B cell (primary cell): ENCODE data around the gene MAP1B. TPM values are rescaled to one million over a fixed set of nuclear protein-coding genes. Genes with fewer than 3 reads are reported as not detected.

Source experiments
- ATAC-seq: fragments of 200-7000 bp; cut with Tn5 transposase; one replicate; pipeline ENCODE4 v1.10.0; 2021; ENCODE audit warnings: low read depth, mild to moderate bottlenecking, moderate number of reproducible peaks, moderate library complexity
- CTCF ChIA-PET: fragments of 350-600 bp; sonication (Branson Sonifier 250); formaldehyde crosslinking; loops from one replicate; lab custom pipeline; 2021; ENCODE audit warnings: antibody characterized with exemption, inconsistent platforms; lab: Charles Lee
- POLR2A ChIA-PET: fragments of 350-600 bp; sonication (Branson Sonifier 250); formaldehyde crosslinking; loops from one replicate; lab custom pipeline; 2021; ENCODE audit warnings: antibody characterized with exemption; lab: Charles Lee
- DNase-seq: peaks from one replicate; pipeline ENCODE4 v3.0.0; 2013
- H2AFZ ChIP-seq: 2 replicates; pipeline ENCODE4 v1.6.1; 2012; ENCODE audit warnings: mild to moderate bottlenecking, low read depth, low read length; ENCODE audit not compliant: insufficient read depth, poor library complexity, severe bottlenecking
- H3K27ac ChIP-seq, 2 donors: 1 replicate in 1 of 2; 2 replicates in 1 of 2; pipeline ENCODE4 v1.5.1; 2012 to 2013; ENCODE audit warnings: low read length in 2 of 2, mild to moderate bottlenecking in 2 of 2, moderate library complexity in 1 of 2
- H3K27me3 ChIP-seq, 4 experiments: fragments of 200-600 bp in 1 of 4; sonication (generic) in 1 of 4; replicated peaks in 1 of 4; 1 replicate in 2 of 4; 2 replicates in 2 of 4; pipeline versions ENCODE4 v1.6.1 to v1.7.0; 2013 to 2016; ENCODE audit warnings: low read length in 3 of 4, mild to moderate bottlenecking in 2 of 4, mixed read lengths in 1 of 4, moderate library complexity in 1 of 4; ENCODE audit not compliant: insufficient read depth in 4 of 4, control insufficient read depth in 3 of 4; ENCODE audit errors: control extremely low read depth in 1 of 4
- H3K36me3 ChIP-seq, 2 experiments: replicated peaks in 1 of 2; 1 replicate in 1 of 2; 2 replicates in 1 of 2; pipeline versions ENCODE4 v1.6.1 to v1.7.1; 2013; ENCODE audit warnings: low read length in 1 of 2; ENCODE audit not compliant: insufficient read depth in 2 of 2, control insufficient read depth in 1 of 2; ENCODE audit errors: control extremely low read depth in 1 of 2, extremely low read depth in 1 of 2
- H3K4me1 ChIP-seq, 2 donors: fragments of 200-600 bp in 1 of 2; sonication (generic) in 1 of 2; 1 replicate in 1 of 2; 2 replicates in 1 of 2; pipeline versions ENCODE4 v1.5.1 to v1.6.1; 2013 to 2017; ENCODE audit warnings: low read length in 2 of 2; ENCODE audit not compliant: control insufficient read depth in 2 of 2, insufficient read depth in 2 of 2
- H3K4me2 ChIP-seq: replicated peaks from 2 replicates; pipeline ENCODE3; 2012; ENCODE audit warnings: mild to moderate bottlenecking, low read depth, low read length; ENCODE audit not compliant: poor library complexity, severe bottlenecking
- H3K4me3 ChIP-seq, 5 experiments: fragments of 200-600 bp in 1 of 5; sonication (generic) in 1 of 5; 1 replicate in 3 of 5; 2 replicates in 2 of 5; pipeline versions ENCODE4 v1.5.1 to v1.7.0; 2011 to 2016; ENCODE audit warnings: low read length in 4 of 5, mild to moderate bottlenecking in 4 of 5, low read depth in 2 of 5, control low read depth in 1 of 5, moderate library complexity in 1 of 5; ENCODE audit not compliant: insufficient read depth in 1 of 5; ENCODE audit errors: control extremely low read depth in 1 of 5, extremely low read depth in 1 of 5
- H3K79me2 ChIP-seq: fragments of 200-600 bp; sonication (generic); one replicate; pipeline ENCODE4 v1.6.0; 2016; ENCODE audit warnings: low read length; ENCODE audit not compliant: control insufficient read depth, insufficient read depth
- H3K9ac ChIP-seq: fragments of 200-600 bp; sonication (generic); 2 replicates; pipeline ENCODE4 v1.6.1; 2017; ENCODE audit warnings: mild to moderate bottlenecking, low read length, moderate library complexity
- H3K9me3 ChIP-seq, 3 donors: one replicate each; pipeline versions ENCODE4 v1.6.1 to v1.7.1; 2013; ENCODE audit warnings: low read length in 2 of 3; ENCODE audit not compliant: control insufficient read depth in 2 of 3, insufficient read depth in 1 of 3; ENCODE audit errors: control extremely low read depth in 1 of 3
- H4K20me1 ChIP-seq: 2 replicates; pipeline ENCODE4 v1.6.0; 2012; ENCODE audit warnings: mild to moderate bottlenecking, low read length; ENCODE audit not compliant: insufficient read depth, control insufficient read depth, poor library complexity, severe bottlenecking
- H3K27ac Mint-ChIP-seq: one replicate; pipeline ENCODE4 v1.8.0; 2021; ENCODE audit warnings: mixed read lengths
- H3K27me3 Mint-ChIP-seq: one replicate; pipeline ENCODE4 v1.8.0; 2021; ENCODE audit warnings: mixed read lengths
- H3K4me1 Mint-ChIP-seq: one replicate; pipeline ENCODE4 v1.8.0; 2021; ENCODE audit warnings: mixed read lengths
- H3K4me3 Mint-ChIP-seq: one replicate; pipeline ENCODE4 v1.8.0; 2021; ENCODE audit warnings: mixed read lengths
- H3K9me3 Mint-ChIP-seq: one replicate; pipeline ENCODE4 v1.8.0; 2022; ENCODE audit warnings: mixed read lengths; ENCODE audit not compliant: insufficient read depth
- EZH2 ChIP-seq: IDR thresholded peaks from 2 replicates; pipeline ENCODE4 v1.6.1; 2012; ENCODE audit warnings: borderline replicate concordance, low read depth, mild to moderate bottlenecking, moderate library complexity, low read length; ENCODE audit not compliant: insufficient read depth, poor library complexity, severe bottlenecking
- WGBS: methylation state at CpG from one replicate; pipeline ENCODE4 v1.1.5; 2013; ENCODE audit warnings: missing lambda C conversion rate; ENCODE audit not compliant: insufficient coverage; 5-methylcytosine and 5-hydroxymethylcytosine counted together
- intact Hi-C: fragments of 100-400 bp; cut with micrococcal nuclease; formaldehyde crosslinking; loops from one replicate; pipeline ENCODE4 v1.10.0; 2022
- polyA plus RNA-seq: library from polyadenylated mRNA; depleted of rRNA; stranded (reverse); fragments of >200 nt; gene quantifications from 2 replicates; pipeline ENCODE4 v1.2.3, GENCODE V29; 2012
- total RNA-seq, 2 donors: library from RNA; stranded (reverse); fragments of 120-200 nt in 1 of 2; gene quantifications; 1 replicate in 1 of 2; 2 replicates in 1 of 2; pipeline versions ENCODE4 v1.2.3 to v1.2.4, GENCODE V29; 2013 to 2022
- TF ChIP-seq, protein P1 (sequence below): fragments of 200-600 bp; IDR thresholded peaks from one replicate; pipeline ENCODE4 v1.8.0; 2022; ENCODE audit warnings: antibody characterized with exemption, mild to moderate bottlenecking

MAP1B gene
- total and polyA plus RNA-seq, 2 donors (not counting 1 experiment from before 2014, with no cell fraction given): 0.15 TPM; not detected in 1

DNA sequence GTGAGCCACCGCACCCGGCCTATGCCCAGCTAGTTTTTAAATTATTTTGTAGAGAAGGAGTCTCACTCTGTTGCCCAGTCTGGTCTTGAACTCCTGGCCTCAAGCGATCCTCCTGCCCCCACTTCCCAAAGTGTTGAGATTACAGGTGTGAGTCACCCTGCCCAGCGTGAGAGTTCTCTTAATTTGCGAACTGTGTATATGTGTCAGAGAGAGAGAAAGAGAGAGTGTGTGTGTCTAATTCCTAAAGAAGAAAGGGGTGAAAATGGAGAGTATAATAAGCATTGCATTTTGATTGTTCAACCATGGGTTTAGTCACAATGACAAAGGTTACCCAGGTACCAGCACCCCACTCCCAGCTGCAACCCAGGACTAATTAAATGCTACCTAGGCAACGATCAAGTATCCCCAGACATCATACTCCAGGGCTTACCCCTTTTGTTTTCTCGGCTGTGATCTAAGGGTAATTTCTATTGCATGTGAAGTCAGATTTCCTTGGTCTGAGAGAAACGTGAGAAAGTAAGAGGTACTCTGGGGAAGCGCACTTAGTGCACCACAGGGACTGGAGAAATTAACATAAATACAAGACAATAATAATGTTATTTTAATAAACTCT lies 16.6 kb downstream of the MAP1B start:
- no peak overlapping the region for H3K4me3 Mint-ChIP-seq
- CTCF ChIA-PET: no interaction called here
- no peak overlapping the region for H2AFZ ChIP-seq

DNA sequence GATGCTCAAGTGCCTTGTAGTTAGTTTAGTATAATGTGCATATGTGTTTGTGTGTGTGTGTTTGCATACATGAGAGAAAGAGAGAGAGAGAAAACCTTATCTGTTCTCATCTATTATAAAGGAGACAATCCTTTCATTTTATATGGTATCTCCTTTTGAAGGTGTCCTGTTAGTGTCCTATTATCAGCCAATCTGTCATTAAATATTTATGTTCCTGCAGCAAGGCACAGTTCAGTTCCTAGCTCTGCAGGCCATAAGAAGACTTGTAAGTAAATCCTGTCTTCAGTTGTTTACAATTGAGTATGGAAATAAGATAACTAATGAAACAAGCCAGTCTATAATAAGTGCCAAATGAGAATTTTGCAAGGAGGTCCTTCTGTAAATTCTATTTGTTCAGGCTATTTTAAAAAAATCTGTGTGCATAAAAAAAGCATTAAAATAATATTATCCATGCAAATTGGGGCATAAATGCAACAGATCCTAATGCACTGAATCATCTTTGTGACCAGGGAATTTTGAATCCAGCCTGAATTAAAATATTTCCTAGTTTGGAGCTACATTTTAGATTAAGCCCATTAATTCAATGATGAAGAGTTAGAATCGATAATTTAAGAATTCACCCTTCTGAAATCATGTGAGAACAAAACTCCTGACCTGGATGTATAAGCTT lies 18.1 kb downstream of the MAP1B start:
- DNase-seq (no peak), ATAC-seq (no peak)
- Mint-ChIP-seq H3K27me3 (peaks cover 48% of the 10 kb centered on the region), H3K9me3 (no peaks in the 10 kb centered on the region), H3K27ac (no peak overlapping the region), H3K4me1 (no peaks in the 10 kb centered on the region), H3K4me3 (no peak overlapping the region)
- Histone ChIP-seq H3K4me3 (no peak overlapping the region), H4K20me1 (no peaks in the 10 kb centered on the region), H3K4me2 (no peak overlapping the region), H3K9ac (no peak overlapping the region), H3K27me3 (peaks cover 0 to 4% (median 0%) of the 10 kb centered on the region in 4 experiments), H3K27ac (no peak overlapping the region), H2AFZ (no peak overlapping the region), H3K79me2 (no peaks in the 10 kb centered on the region), H3K36me3 (no peaks in the 10 kb centered on the region), H3K4me1 (no peaks in the 10 kb centered on the region), H3K9me3 (no peaks in the 10 kb centered on the region)
- CTCF ChIA-PET: no interaction called here
- TF ChIP-seq, protein P1, sequence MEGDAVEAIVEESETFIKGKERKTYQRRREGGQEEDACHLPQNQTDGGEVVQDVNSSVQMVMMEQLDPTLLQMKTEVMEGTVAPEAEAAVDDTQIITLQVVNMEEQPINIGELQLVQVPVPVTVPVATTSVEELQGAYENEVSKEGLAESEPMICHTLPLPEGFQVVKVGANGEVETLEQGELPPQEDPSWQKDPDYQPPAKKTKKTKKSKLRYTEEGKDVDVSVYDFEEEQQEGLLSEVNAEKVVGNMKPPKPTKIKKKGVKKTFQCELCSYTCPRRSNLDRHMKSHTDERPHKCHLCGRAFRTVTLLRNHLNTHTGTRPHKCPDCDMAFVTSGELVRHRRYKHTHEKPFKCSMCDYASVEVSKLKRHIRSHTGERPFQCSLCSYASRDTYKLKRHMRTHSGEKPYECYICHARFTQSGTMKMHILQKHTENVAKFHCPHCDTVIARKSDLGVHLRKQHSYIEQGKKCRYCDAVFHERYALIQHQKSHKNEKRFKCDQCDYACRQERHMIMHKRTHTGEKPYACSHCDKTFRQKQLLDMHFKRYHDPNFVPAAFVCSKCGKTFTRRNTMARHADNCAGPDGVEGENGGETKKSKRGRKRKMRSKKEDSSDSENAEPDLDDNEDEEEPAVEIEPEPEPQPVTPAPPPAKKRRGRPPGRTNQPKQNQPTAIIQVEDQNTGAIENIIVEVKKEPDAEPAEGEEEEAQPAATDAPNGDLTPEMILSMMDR: no peak
- no peak for TF ChIP-seq EZH2
- intact Hi-C loops: no loop called here
- no CpG with 5 or more reads among the region's 1 CpG for WGBS
- POLR2A ChIA-PET: no interaction called here

More for the DNA sequence above, 16.6 kb downstream of the MAP1B start:
- ATAC-seq (no peak), DNase-seq (no peak)
- no peak overlapping the region for H3K9ac ChIP-seq
- no peaks in the 10 kb centered on the region for H4K20me1 ChIP-seq
- TF ChIP-seq, protein P1: no peak
- no peak for TF ChIP-seq EZH2
- H3K36me3 ChIP-seq: no peaks in the 10 kb centered on the region
- H3K4me1 ChIP-seq: no peaks in the 10 kb centered on the region
- H3K9me3 ChIP-seq: peaks cover 0 to 3% (median 0%) of the 10 kb centered on the region in 3 donors
- H3K27ac ChIP-seq: no peak overlapping the region
- no peaks in the 10 kb centered on the region for H3K4me1 Mint-ChIP-seq
- no peak overlapping the region for H3K4me3 ChIP-seq
- peaks cover 0 to 7% (median 2%) of the 10 kb centered on the region in 4 experiments for H3K27me3 ChIP-seq
- peaks cover 43% of the 10 kb centered on the region for H3K27me3 Mint-ChIP-seq
- no peaks in the 10 kb centered on the region for H3K9me3 Mint-ChIP-seq
- WGBS: 90% methylated on average over 2 of the region's 9 CpGs
- intact Hi-C loops: no loop called here
- no peaks in the 10 kb centered on the region for H3K79me2 ChIP-seq
- H3K4me2 ChIP-seq: no peak overlapping the region
- POLR2A ChIA-PET: no interaction called here
- H3K27ac Mint-ChIP-seq: no peak overlapping the region
